AG04450 (cell line): ENCODE results near the gene IRX6. TPM values are rescaled to one million over a fixed set of nuclear protein-coding genes. Genes with fewer than 3 reads are reported as not detected.

ENCODE experiments used
- CTCF ChIA-PET: fragments of 300-600, 350-600 bp; formaldehyde crosslinking; extraction: SDS; loops from one replicate; lab custom pipeline; 2022; ENCODE audit warnings: antibody characterized with exemption, inconsistent platforms; lab: Charles Lee
- POLR2A ChIA-PET: fragments of 350-600 bp; formaldehyde crosslinking; extraction: SDS; loops from one replicate; lab custom pipeline; 2021; ENCODE audit warnings: antibody characterized with exemption, inconsistent platforms; lab: Yijun Ruan, JAX
- DNase-seq: peaks from one replicate; pipeline ENCODE4 v3.0.0-alpha.2; 2011; ENCODE audit warnings: low read depth, low spot score
- H3K27ac ChIP-seq: one replicate; pipeline ENCODE4 v1.5.1; 2012; ENCODE audit warnings: low read depth, low read length, control low read depth
- H3K27me3 ChIP-seq: one replicate; pipeline ENCODE4 v1.6.0; 2012; ENCODE audit warnings: low read length; ENCODE audit not compliant: control insufficient read depth, insufficient read depth
- H3K4me3 ChIP-seq: 2 replicates; pipeline ENCODE4 v1.5.1; 2011; ENCODE audit warnings: mild to moderate bottlenecking, low read depth, low read length, control low read depth
- H3K9me3 ChIP-seq: 2 replicates; pipeline ENCODE4 v1.5.1; 2012; ENCODE audit warnings: low read length; ENCODE audit not compliant: control insufficient read depth, insufficient read depth
- polyA plus RNA-seq: library from polyadenylated mRNA; depleted of rRNA; stranded (reverse); fragments of >200 nt; gene quantifications from 2 replicates; pipeline ENCODE4 v1.2.3, GENCODE V29; 2011
- TF ChIP-seq, protein P1 (sequence below): IDR thresholded peaks from 2 replicates; pipeline ENCODE4 v1.5.1; 2011; ENCODE audit warnings: low read depth, low read length, control low read depth, inconsistent platforms

Gene IRX6
- polyA plus RNA-seq, 1 experiment, result not detected

DNA sequence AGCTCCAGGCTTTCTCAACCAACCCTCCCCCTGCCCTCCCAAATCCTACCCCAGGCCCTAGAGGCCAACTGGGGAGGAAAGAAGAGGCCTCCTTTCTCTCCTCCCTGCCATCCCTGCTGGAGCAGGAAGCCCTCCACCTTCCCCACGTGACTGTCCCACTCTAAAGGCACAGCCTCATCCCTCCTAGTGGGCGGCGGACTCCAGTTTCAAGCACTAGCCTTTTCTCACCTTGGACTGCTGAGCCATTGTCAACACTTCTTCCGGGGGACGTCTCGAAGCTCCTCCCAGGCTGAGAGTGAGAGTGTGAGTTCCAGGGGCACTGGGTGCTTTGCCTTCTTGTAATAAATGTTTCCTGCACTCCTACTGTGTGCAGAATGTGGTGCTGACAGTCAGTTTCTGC is 21.4 kb upstream of the IRX6 start:
- CTCF ChIA-PET, result no interaction called here
- no peak overlapping the region for H3K4me3 ChIP-seq
- H3K27me3 ChIP-seq, result no peaks in the 10 kb centered on the region
- TF ChIP-seq, protein P1, sequence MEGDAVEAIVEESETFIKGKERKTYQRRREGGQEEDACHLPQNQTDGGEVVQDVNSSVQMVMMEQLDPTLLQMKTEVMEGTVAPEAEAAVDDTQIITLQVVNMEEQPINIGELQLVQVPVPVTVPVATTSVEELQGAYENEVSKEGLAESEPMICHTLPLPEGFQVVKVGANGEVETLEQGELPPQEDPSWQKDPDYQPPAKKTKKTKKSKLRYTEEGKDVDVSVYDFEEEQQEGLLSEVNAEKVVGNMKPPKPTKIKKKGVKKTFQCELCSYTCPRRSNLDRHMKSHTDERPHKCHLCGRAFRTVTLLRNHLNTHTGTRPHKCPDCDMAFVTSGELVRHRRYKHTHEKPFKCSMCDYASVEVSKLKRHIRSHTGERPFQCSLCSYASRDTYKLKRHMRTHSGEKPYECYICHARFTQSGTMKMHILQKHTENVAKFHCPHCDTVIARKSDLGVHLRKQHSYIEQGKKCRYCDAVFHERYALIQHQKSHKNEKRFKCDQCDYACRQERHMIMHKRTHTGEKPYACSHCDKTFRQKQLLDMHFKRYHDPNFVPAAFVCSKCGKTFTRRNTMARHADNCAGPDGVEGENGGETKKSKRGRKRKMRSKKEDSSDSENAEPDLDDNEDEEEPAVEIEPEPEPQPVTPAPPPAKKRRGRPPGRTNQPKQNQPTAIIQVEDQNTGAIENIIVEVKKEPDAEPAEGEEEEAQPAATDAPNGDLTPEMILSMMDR, result no peak
- no peaks in the 10 kb centered on the region for H3K9me3 ChIP-seq
- no peak overlapping the region for H3K27ac ChIP-seq
- POLR2A ChIA-PET, result no interaction called here
- no peak for DNase-seq

DNA sequence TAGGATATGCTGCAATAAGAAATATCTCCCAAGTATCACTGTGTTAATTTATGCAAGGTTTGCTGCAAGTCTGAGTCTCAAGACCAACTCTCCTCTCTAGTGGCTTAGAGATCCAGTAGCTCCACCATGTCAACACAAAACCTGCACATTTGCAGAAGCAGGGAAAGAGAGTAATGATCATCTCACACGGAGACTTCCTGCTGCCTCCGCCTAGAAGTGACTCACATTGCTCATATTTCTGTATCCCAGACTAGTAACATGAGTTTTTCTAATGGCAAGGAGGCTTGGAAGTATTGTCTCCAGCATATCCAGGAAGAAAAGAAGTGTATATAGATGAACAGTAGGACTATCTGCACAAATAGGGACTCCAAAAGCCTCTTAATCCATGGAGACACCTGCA is 15.0 kb upstream of the IRX6 start:
- ChIA-PET CTCF (no interaction called here), POLR2A (no interaction called here)
- Histone ChIP-seq H3K27ac (no peak overlapping the region), H3K4me3 (no peak overlapping the region), H3K27me3 (peaks cover 2% of the 10 kb centered on the region), H3K9me3 (no peaks in the 10 kb centered on the region)
- TF ChIP-seq, protein P1, result no peak
- no peak for DNase-seq

DNA sequence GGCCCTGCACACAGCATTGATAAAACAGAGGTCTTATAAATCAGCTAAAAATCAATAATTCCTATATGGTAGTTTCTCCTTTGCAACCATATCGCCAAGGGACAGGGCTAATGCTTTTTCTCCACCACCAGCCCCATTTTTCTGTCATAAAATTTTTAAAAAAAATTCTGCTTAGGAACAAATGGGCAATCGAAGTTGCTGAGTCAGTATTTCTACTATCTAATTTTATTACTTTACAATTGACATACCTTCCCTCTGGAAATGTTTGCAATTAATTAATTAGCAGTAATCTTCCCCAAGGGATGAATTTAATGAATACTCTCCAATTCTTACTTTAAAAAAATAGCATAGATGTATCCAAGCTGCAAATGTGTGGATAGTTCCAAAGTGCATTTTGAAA is 1.7 kb upstream of the IRX6 start:
- DNase-seq, result no peak
- Histone ChIP-seq H3K27me3 (peaks cover 22% of the 10 kb centered on the region), H3K9me3 (no peaks in the 10 kb centered on the region), H3K27ac (no peak overlapping the region), H3K4me3 (no peak overlapping the region)
- ChIA-PET CTCF (no interaction called here), POLR2A (no interaction called here)
- TF ChIP-seq, protein P1, result no peak

DNA sequence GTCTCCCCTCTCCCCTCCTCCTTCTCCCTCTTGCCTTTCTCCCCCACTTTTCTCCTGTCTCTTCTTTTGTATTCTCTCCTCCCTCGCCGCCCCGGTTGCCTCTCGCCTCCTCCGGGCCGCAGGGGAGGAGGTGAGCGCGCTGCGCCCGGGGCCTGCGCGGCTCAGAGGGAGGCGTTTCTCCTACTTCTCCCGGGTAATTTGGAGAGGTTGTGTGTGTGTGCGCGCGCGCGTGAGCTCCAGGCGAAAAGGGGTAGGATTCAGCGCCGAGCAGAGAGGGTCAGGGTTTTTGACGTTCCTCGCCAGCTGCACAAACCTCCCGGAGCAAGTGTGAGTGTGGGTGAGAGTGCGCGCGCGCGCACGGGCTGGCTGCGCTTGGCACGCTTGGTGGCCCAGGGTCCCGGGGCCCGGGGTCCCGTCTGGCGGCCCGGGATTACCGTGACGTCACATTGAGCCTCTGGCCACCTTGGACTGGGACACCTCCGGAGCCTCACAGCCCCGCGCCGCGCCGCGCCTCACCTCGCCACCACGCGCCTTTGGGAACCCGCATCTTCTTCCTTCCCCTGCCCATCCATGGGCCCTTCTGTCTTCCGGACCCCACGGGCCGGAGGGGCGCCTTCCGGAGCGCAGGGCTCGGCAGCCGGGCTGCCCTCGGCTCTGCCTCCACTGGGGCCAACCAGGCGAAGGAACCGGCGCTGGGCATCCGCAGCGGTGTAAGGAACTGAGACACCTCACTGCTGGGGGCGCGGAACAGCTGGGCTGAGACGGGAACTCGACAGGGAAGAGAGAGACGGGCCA is 479 bp downstream of the IRX6 start:
- H3K27ac ChIP-seq, result no peak overlapping the region
- no peak for DNase-seq
- no peaks in the 10 kb centered on the region for H3K9me3 ChIP-seq
- no peak overlapping the region for H3K4me3 ChIP-seq
- H3K27me3 ChIP-seq, result peaks cover 38% of the 10 kb centered on the region
- TF ChIP-seq, protein P1, result no peak
- CTCF ChIA-PET, result no interaction called here
- POLR2A ChIA-PET, result no interaction called here

DNA sequence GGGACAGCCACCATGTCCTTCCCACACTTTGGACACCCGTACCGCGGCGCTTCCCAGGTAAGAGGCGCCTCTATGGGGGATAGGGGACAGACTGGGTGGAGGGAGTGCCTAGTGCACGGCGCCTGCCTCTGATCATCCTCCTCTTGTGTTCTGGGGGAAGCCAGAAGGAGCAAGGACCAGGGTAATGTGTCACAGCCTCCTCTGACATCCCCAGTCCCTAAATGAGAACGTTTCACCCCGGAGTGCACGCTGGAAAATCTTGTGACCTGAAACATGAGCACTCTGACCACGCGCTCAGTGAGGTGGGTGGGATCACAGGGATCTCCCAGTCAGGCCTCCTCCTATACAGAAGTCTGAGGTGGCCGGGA is 1.1 kb downstream of the IRX6 start:
- TF ChIP-seq, protein P1, result no peak
- peaks cover 44% of the 10 kb centered on the region for H3K27me3 ChIP-seq
- DNase-seq, result no peak
- no peak overlapping the region for H3K4me3 ChIP-seq
- H3K27ac ChIP-seq, result no peak overlapping the region
- ChIA-PET POLR2A (no interaction called here), CTCF (no interaction called here)
- H3K9me3 ChIP-seq, result no peaks in the 10 kb centered on the region
